Ishikawa (cell line): ENCODE measurements around the gene KLF15.

Source experiments
- EGR1 ChIP-seq: IDR thresholded peaks from 2 replicates; pipeline ENCODE4 v1.6.1; 2012
- EP300 ChIP-seq: IDR thresholded peaks from 2 replicates; pipeline ENCODE4 v1.6.1; 2012; ENCODE audit warnings: borderline replicate concordance
- FOXM1 ChIP-seq: IDR thresholded peaks from 2 replicates; pipeline ENCODE4 v1.6.1; 2012; ENCODE audit warnings: low read depth, borderline replicate concordance
- REST ChIP-seq: IDR thresholded peaks from 2 replicates; pipeline ENCODE4 v1.6.1; 2012; ENCODE audit warnings: low read depth, mild to moderate bottlenecking
- TAF1 ChIP-seq: IDR thresholded peaks from 2 replicates; pipeline ENCODE4 v1.6.1; 2012; ENCODE audit warnings: low read depth, mild to moderate bottlenecking
- TEAD4 ChIP-seq: IDR thresholded peaks from 2 replicates; pipeline ENCODE4 v1.6.1; 2012
- YY1 ChIP-seq: IDR thresholded peaks from 2 replicates; pipeline ENCODE4 v1.6.1; 2012; ENCODE audit warnings: low read depth
- TF ChIP-seq, protein P1 (sequence below): IDR thresholded peaks from 2 replicates; pipeline ENCODE4 v1.6.1; 2012

GRCh38 chr3:126345231-126345630 lies 12.0 kb downstream of the KLF15 start:
- no peak for TF ChIP-seq EGR1
- no peak for TF ChIP-seq TAF1
- no peak for TF ChIP-seq YY1
- TF ChIP-seq, protein P1, sequence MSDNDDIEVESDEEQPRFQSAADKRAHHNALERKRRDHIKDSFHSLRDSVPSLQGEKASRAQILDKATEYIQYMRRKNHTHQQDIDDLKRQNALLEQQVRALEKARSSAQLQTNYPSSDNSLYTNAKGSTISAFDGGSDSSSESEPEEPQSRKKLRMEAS: no peak
- no peak for TF ChIP-seq EP300
- no peak for TF ChIP-seq TEAD4
- TF ChIP-seq REST: no peak
- no peak for TF ChIP-seq FOXM1
